AG04449 (cell line): ENCODE data around the gene KRT3.
"Not testable (repeated sequence)": the region's sequence is repeated elsewhere in the genome, so short reads cannot be mapped to it uniquely, and the experiment has no call there.

Experiments
- CTCF ChIA-PET: fragments of 350-600 bp; formaldehyde crosslinking; extraction: SDS; loops from one replicate; lab custom pipeline; 2021; ENCODE audit warnings: antibody characterized with exemption; lab: Yijun Ruan, JAX
- POLR2A ChIA-PET: fragments of 400-600, 350-600 bp; formaldehyde crosslinking; extraction: SDS; loops from one replicate; lab custom pipeline; 2020; ENCODE audit warnings: antibody characterized with exemption, inconsistent platforms; lab: Yijun Ruan, JAX
- DNase-seq: peaks from one replicate; pipeline ENCODE4 v3.0.0-alpha.2; 2010; ENCODE audit warnings: low read depth, low spot score
- H3K4me3 ChIP-seq: 2 replicates; pipeline ENCODE4 v1.5.1; 2011; ENCODE audit warnings: low read depth, mild to moderate bottlenecking, control low read depth, low read length
- CTCF ChIP-seq: IDR thresholded peaks from one replicate; pipeline ENCODE4 v1.5.1; 2011; ENCODE audit warnings: mild to moderate bottlenecking, moderate library complexity, low read length, control low read depth, inconsistent platforms; ENCODE audit not compliant: insufficient read depth; ENCODE audit errors: missing control alignments

The KRT3 gene

GRCh38 chr12:52798671-52799504 lies 3.0 kb upstream of the KRT3 start:
- ChIA-PET CTCF (interaction anchor here (1.3 kb wide), 1 partner anchor 72 kb away, joined by 4 read pairs; no protein-coding TSS in a partner anchor), POLR2A (no interaction called here)
- DNase-seq = no peak

GRCh38 chr12:52798003-52798670 lies 2.2 kb upstream of the KRT3 start:
- DNase-seq = no peak
- TF ChIP-seq CTCF = no peak
- CTCF ChIA-PET = interaction anchor here (1.3 kb wide), 1 partner anchor 72 kb away, joined by 4 read pairs; no protein-coding TSS in a partner anchor
- no peak overlapping the region for H3K4me3 ChIP-seq
- POLR2A ChIA-PET = no interaction called here

More at GRCh38 chr12:52798671-52799504, 3.0 kb upstream of the KRT3 start:
- TF ChIP-seq CTCF = no peak
- H3K4me3 ChIP-seq = no peak overlapping the region

- CTCF ChIA-PET = interaction anchor here (1.3 to 1.5 kb wide), 2 partner anchors 73 to 87 kb away, joined by 4 read pairs; no protein-coding TSS in a partner anchor
- H3K4me3 ChIP-seq = no peak overlapping the region
- POLR2A ChIA-PET = no interaction called here
- DNase-seq = no peak
- TF ChIP-seq CTCF = no peak
These were observed 1.6 kb upstream of the KRT3 start for GRCh38 chr12:52797529-52797894.

- ChIA-PET CTCF (interaction anchor here (1.5 kb wide), 1 partner anchor 87 kb away, joined by 4 read pairs; no protein-coding TSS in a partner anchor), POLR2A (no interaction called here)
- no peak for DNase-seq
- no peak overlapping the region for H3K4me3 ChIP-seq
- TF ChIP-seq CTCF = no peak
These were observed 1.1 kb upstream of the KRT3 start for GRCh38 chr12:52796839-52797528.

GRCh38 chr12:52796429-52796794 lies 495 bp upstream of the KRT3 start:
- DNase-seq = no peak
- H3K4me3 ChIP-seq = no peak overlapping the region
- POLR2A ChIA-PET = no interaction called here
- CTCF ChIA-PET = interaction anchor here (1.5 kb wide), 1 partner anchor 88 kb away, joined by 4 read pairs; no protein-coding TSS in a partner anchor
- TF ChIP-seq CTCF = no peak

GRCh38 chr12:52795332-52795674 lies 614 bp downstream of the KRT3 start:
- POLR2A ChIA-PET, DNase-seq, CTCF ChIA-PET, H3K4me3 ChIP-seq: not testable (repeated sequence)
